Stimulated activated CD4-positive, alpha-beta T cell treated with anti-CD3 and anti-CD28 coated beads, TNF-alpha, amount 100 ng/mL, for 24 hours (primary cell): ENCODE results near the gene NEK5.
"Not testable (repeated sequence)": the region's sequence is repeated elsewhere in the genome, so short reads cannot be mapped to it uniquely, and the experiment has no call there.

Source experiments
- DNase-seq, 3 experiments: peaks; one replicate each; pipeline ENCODE4 v3.0.0-alpha.2; 2020; ENCODE audit warnings: low read depth in 3 of 3

The NEK5 gene, protein sequence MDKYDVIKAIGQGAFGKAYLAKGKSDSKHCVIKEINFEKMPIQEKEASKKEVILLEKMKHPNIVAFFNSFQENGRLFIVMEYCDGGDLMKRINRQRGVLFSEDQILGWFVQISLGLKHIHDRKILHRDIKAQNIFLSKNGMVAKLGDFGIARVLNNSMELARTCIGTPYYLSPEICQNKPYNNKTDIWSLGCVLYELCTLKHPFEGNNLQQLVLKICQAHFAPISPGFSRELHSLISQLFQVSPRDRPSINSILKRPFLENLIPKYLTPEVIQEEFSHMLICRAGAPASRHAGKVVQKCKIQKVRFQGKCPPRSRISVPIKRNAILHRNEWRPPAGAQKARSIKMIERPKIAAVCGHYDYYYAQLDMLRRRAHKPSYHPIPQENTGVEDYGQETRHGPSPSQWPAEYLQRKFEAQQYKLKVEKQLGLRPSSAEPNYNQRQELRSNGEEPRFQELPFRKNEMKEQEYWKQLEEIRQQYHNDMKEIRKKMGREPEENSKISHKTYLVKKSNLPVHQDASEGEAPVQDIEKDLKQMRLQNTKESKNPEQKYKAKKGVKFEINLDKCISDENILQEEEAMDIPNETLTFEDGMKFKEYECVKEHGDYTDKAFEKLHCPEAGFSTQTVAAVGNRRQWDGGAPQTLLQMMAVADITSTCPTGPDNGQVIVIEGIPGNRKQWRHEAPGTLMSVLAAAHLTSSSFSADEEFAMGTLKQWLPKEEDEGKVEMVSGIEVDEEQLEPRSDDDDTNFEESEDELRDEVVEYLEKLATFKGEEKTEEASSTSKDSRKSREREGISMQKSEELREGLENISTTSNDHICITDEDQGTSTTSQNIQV

DNA sequence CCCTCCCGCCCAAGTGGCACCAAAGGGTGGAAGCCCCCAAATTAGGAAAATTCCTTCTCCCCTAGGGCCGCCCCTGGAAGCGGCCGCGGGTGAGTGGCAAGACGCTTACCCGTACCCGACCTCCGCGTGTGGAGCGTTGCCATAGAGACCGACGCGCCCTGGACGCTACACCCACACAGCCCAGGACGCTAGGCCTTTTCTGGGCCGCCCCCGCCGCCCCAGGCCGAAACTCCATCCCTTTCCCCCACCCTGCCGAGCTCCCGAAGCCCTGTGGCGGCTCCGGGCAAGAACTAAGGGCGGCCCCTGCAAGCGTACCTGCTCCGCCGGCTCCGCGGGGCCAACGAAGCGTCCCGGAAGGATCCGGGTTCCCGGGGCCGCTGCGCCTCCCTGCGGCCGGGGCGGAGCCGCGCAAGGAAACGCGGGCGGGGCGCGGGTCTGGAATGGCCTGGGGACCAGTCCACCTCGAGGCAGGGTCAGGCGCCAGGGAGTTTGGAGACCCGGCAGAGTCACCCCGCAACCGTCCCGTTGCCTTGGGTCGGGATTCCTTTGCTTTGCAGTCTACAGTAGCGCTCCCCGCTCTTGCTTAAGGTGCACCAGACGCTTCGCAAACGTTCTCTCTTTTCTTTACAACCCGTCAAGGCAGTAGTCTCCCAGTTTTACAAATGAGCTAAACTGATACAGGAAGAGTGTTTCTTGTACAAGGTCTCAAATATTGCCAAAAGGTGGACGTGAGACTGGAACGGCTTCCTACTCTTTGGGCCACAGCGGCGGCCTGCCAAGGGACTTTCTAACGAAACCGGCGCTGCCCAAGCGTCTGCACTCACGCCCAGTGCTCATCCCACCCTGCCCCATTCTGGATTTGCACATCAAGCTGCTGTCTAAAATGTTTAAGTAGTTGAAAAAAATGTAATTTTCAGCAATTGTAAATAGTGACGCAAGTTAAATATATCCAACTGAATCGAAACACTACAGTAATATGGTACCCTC is at the start of gene NEK5:
TSS of gene NEK5 (minus strand) at position 360 of the 987 bp plus-strand sequence. CDS start 1,591 bp downstream, outside the sequence.
- peak; percentile 18 to 53 (median 28) for DNase-seq

DNA sequence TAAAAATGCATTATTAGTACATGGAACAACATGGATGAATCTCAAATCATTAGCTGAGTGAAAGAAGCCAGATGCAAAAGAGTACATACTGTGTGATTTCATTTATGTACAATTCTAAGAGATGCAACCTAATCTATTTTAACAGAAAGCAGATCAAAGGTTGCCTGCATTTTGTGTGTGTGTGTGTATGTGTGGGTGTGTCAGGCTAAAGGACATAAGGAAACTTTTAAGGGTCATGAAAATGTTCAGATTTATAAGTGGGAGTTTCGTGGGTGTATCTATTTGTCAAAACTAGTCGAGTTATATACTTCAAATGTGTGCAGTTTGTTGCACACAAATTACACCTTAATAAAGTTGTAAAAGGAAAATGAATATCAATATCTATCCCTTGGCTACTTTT is 48.4 kb upstream of the NEK5 start:
- no peak for DNase-seq

DNA sequence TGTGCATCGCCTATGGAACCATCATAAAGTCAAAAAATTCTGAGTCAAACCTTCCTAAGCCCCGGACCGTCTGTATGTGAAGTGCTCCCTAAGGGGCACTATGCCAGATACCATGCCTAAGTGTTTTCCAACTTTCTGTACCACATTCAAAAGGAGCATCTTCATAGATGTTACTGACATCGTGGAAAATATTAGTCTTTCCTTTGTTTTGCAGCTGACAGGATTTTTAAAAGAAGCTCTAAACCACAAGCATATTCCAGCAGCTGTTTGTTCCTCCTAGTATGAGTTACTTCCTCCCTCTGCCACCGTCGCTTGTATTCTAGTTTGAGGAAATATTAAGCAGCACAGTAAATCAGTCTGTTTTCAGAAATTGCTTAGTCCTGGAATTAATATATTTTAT is 45.1 kb upstream of the NEK5 start:
- not testable (repeated sequence) for DNase-seq

DNA sequence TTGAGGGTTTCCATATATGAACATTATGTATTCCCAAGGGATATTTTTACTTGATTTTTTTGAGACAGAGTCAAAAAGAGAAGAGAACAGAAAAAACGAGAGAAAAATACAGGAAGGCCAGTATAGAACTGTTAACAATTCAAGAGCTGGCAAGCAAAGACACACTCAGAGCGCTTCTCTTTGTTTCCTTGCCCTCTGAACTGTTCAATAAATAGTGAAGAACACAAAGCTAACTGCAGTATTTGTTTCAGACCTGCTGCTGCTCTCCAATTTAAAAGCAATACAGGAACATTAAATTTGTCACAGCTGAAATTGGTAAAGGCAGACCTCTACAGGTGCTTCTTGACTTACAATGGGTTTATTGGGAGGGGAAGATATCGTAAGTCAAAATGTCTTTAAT is 44.5 kb upstream of the NEK5 start:
- DNase-seq = no peak

DNA sequence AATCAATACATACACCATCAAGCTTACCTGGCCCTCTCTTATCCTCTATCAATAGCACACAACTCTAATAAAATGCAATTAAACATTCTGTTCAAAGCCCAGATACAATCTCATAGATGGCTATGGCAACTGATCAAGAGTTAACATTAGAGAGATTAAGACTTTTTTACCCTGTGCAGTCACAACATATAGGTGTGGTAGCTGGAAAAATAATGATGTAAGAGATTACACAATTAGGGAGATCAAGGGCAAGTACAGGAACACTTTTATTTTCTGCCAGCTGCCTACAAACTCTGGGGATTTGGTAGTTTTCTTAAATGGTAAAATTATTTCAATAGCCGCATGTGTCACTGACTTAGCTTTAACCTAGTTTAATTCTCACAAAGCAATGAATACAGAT is 42.8 kb upstream of the NEK5 start:
- not testable (repeated sequence) for DNase-seq

DNA sequence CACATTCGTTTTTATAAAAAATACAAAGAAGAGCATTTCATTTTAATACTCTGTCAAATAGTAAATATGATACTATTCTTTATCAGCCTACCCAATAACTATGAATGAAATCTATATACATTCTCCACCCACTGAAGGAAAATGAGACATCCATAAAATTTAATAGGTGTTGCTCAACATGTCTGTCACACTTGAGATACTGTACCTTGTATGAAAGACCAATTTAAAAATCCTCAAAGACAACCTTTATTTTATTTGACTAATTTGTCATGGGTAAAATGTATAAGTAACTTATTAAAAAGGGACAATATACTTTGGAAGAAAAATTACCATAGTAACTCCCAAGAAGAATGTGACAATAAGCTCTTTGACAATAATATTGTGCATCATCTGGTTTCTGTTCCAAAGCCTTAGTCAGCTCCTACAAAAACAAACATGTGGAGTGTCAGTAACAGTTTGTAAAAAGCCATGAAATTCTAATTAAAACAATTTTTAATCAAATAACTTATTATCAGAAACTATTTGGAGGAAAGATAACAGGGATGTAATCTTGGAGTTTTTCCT is 42.0 kb upstream of the NEK5 start:
- DNase-seq = not testable (repeated sequence)

DNA sequence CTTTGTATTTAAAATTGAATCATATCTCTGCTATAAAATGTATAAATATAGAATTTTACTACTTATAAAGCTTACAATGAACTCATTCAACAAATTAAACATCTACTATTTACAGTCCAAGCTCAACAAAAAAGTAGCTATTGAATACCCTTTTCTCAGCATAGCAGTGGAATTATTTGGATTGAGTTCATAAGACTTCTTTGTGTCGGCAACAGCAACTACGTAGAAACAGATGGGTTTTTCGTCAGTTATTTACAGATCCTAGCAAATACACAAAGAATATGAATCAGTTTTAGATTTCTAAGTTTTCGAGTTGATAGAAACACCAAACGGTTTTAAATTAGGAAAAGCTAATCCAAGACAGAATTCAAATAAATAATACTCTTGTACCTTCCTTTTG is 41.0 kb upstream of the NEK5 start:
- no peak for DNase-seq

DNA sequence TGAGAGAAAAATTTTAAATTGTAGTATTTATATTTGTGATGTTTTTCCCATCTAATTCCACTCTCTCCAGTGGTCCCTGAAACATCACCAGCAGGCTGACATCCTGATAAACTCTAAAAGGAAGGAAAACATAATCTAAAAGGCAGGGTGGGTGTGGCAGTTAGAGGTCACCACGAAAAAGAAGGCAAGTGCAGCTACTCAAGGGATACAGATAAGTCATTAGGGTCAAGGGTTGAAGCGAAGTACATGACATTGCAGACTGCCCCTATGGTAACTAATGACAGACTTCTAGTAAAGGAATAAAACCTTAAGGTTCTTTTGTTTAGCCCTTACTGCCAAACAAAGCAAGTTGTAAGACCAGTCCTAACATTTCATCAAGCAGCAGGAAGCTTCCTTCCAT is 36.5 kb upstream of the NEK5 start:
- no peak for DNase-seq

DNA sequence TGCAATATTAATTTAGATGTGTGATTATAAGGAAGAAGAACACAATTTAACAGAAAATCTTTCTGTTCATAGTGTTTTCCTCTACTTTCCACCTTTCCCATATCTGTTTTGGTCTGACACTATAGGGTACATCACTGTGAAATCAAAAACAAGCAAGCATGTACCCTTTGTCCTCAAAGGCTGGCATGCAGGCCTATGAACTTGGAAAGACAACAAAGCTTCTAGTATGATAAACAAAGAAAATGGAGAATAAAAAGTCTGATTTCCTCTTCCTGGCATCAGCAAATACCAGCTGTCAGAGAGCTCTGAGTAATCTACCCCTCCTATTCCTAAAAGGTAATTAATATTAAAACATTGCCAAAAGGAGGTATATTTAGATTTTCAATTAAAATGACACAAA is 36.1 kb upstream of the NEK5 start:
- DNase-seq = no peak

DNA sequence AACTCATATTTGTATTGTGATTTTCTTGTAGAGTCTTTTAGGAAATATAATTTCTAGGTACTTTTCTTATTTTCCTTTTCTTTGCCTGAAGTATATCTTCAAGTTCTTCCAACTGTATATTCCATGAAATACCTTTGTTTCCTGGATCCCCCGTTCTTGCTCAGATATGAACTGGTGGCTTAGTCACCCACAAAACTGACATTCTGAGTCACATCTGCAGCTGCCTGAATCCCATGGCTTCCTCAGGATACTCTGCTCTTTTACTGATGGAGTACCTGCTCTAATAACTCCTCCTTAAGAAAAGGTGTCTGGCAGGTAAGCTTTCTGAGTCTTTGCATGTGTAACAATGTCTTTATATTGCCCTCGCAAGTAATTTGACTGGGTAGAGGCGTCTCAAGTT is 35.0 kb upstream of the NEK5 start:
- not testable (repeated sequence) for DNase-seq

DNA sequence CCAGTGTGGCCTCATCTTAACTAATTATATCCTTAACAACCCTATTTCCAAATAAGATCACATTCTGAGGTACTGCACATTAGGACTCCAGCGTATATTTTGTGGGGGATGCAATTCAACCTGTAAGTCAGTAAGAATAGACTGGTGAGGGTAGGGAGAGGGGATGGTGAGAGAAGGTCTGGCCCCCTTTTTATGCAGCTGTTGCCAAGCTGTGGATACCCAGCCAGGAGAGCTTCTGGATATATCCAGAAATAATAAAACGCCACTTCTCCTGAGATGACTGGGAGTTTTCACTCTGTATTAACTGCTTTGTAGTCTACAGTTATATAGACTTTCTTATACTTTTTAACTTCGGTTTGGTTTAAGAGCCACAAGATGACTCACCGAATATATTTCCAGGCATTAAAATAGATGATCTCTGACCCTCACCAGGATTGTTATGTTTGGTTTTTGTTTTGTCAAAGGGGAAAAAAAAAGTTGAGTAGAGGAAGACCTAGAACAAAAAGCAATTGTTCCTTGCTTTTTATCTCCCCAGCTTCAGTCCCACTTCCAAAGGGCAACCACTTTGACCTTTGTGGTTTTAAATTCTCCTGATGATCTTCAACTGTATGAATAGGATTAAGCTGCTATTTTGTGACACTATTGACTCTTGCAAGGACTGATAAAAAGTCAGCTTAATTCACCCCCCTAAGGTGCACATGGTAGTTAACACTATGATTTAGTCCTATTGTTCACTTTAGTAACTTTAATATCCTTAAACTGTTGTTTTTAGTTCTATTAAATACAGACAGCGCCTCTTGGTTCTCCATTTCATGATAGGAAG is 33.6 kb upstream of the NEK5 start:
- DNase-seq = no peak

DNA sequence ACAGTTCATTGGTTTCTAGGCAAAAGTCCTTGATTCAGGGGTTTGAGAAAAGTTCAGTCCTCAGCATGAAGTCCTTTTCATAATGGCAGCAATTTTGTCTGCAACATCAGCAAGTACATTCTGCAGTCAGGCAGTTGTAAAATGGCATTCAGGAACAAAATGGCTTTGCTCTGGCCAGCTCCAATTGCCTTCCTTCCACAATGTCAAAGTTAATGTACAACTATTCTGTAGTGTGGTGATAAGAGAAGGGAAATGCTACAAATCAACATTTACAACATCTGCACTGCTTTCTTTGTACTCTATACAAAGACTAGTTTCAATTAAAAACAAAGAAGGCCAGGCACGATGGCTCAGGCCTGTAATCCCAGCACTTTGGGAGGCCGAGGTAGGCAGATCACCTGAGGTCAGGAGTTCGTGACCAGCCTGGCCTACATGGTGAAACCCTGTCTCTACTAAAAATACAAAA is 32.3 kb upstream of the NEK5 start:
- DNase-seq = no peak

DNA sequence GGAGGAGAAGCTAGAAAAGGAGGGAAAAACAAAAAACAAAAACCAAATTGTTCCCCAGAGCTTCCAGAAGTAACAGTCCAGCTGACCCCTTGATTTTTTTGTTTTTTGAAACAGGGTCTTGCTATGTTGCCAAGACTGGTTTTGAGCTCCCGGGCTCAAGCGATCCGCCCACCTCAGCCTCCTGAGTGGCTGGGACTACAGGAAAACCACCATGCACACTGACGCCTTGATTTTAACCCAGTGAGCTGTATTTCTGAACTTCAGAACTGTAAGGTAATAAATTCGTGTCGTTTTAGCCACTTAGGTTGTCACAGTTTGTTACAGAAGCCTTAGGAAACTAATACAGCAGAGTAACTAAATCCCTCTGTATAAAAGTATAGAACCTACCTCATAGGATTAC is 31.6 kb upstream of the NEK5 start:
- no peak for DNase-seq

DNA sequence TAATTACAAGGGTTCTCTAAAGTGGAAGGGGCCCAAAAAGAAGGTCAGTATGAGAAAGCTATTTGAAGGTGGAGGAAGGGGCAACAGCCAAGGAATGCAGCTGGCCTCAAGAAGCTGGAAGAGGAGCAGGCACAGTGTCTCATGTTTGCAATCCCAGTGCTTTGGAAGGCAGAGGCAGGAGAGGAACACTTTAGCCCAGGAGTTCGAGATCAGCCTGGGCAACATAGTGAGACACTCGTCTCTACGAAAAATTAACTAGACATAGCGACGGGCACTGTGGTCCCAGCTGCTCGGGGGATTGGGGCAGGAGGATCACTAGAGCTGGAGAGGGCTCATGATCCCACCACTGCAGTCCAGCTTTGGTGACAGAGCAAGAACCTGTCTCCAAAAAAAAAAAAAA is 31.2 kb upstream of the NEK5 start:
- no peak for DNase-seq

DNA sequence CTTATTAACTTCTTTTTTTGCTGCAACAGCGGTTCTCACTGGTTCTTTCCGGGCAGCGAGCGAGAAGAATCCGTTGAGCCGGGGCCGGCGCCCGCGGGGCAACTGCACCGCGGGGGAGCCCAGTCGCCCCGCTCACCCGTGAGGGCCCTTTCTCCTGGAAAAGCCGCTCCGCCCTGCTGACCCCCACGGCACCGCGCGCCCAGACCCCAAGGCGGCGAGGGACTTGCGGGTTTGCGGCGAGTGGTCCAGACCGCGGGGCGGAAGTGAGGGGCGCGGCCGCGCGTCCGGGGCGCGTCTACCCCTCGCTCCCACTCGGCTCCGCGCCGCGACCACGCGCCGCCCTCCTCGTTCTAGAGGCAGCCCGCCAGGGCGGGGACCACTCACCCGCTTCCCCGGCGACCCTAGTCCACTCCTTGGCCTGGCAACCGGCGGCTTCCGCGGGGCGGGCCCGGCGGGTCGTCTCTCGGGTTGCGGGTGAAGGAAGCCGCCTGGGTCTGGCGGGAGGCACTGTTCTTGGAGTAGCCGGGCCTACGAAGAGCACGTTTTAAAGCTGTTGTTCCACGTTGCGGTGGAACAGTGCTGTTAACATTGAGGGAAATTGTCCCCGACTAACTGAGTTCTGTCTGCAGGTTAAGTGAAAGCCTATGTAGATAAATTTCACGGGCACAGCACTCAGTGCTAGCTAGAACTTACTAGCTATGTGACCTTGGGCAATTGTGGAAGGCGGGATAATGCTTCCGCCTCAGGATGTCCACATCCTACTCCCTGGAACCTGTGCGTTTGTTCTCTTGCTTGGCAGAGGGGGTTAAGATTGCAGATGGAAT is 30.5 kb upstream of the NEK5 start, which contains the start of gene NEK3:
TSS of gene NEK3 (minus strand) at position 439 of the 824 bp plus-strand sequence. CDS start 3,406 bp downstream, outside the sequence.
- peak; percentile 17 to 42 (median 31) for DNase-seq

DNA sequence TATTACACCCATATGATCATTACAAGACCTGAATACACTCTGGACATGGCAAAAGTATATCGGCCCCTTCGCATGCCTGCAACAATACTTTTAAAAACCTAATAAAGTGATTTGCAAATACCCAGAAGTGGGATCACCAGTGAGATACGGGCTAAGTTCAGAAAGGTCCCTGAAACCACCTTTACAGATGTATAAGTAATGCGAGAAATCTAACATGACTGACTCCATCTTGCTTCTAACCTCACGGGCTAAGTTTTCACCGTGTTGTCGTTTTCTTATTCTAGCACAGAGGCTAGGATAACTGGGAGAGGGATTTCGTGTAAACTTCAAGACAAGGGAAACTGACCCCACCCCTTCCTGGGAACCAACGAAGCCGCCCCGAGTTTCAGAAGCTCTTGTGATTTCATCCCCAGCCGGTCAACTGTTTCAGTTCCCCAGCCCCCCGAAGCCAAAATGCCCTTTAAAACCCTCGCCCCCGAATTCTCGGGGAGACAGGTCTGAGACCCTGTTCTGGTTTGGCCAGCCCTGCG is 29.8 kb upstream of the NEK5 start:
- no peak for DNase-seq

DNA sequence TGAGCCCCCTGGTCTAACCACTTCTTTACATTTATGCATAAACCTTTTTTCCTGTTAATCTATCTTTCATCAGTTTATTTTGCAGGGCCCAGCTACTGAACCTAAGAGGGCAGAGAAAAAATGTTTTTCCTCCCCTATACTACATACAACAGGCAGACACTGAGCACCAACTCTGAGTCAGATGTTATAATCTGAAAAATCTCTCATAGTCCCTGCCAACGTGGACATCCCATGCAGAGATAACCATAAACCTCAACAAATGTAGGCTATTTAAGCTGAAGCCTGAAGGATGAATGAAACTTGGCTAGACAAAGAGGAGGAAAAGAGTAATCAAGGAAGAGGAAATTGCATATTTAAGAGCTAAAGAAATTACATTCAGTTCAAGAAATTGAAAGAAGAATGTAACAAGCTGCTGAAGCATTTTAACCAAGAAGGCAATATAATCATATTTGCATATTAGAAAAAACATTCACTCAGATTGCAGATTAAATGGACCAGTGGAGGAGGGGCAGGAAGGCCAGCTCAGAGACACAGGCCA is 27.9 kb upstream of the NEK5 start:
- no peak for DNase-seq

DNA sequence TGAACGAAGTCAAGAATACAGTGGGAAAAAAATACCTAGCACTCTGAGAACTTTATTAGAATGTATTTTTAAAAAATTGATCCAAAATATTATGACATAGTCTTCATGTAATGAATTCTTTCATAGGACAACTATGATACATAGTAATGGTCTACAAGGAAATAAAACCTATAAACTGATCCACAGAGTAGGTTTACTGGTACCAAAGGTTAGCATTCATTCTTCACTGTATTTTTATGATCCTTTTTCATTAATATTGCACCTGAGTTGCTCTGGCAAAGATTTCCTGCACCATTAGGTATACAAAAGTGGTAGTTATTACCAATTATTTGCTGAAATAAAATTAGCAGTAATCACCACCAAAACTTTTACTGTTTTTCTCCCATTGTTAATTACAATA is 26.3 kb upstream of the NEK5 start:
- no peak for DNase-seq

DNA sequence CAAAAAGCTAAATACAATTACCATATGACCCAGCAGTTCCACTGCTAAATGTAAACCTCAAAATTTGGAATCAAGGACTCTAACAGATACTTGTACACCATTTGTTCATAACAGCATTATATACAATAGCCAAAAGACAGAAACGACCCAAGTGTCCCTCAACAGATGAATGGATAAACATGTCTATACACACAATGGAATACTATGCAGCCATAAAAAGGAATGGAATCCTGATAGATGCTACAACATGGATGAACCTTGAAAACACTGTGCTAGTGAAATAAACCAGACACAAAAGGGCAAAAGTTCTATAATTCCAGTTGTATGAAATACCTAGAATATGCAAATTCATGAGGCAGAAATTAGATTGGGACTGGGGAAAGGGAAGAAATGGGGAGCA is 18.4 kb upstream of the NEK5 start:
- no peak for DNase-seq
